H1 (cell line): ENCODE data around the gene OR4E1.

Source experiments
- CHD2 ChIP-seq: IDR thresholded peaks from 2 replicates; pipeline ENCODE4 v1.6.1; 2012; ENCODE audit warnings: low read length, improper control_type of control experiment
- CTCF ChIP-seq, 3 experiments: IDR thresholded peaks; 1 replicate in 2 of 3; 2 replicates in 1 of 3; pipeline versions ENCODE4 v1.5.1 to v1.6.1; 2011; ENCODE audit warnings: low read length in 3 of 3, mild to moderate bottlenecking in 3 of 3, inconsistent platforms in 2 of 3, low read depth in 1 of 3, moderate library complexity in 1 of 3; ENCODE audit not compliant: insufficient read depth in 1 of 3; ENCODE audit errors: control extremely low read depth in 1 of 3
- EP300 ChIP-seq, 2 experiments: IDR thresholded peaks; 1 replicate in 1 of 2; 2 replicates in 1 of 2; pipeline ENCODE4 v1.6.1; 2011 to 2012; ENCODE audit warnings: low read depth in 2 of 2, low read length in 2 of 2, mild to moderate bottlenecking in 2 of 2, borderline replicate concordance in 1 of 2, inconsistent platforms in 1 of 2, moderate library complexity in 1 of 2
- EZH2 ChIP-seq: fragments of 200-600 bp; sonication (generic); IDR thresholded peaks from 2 replicates; pipeline ENCODE4 v1.7.1; 2012; ENCODE audit warnings: low read depth, mild to moderate bottlenecking, moderate library complexity, low read length, inconsistent platforms; ENCODE audit not compliant: severe bottlenecking
- GTF2F1 ChIP-seq: IDR thresholded peaks from 2 replicates; pipeline ENCODE4 v1.6.1; 2012; ENCODE audit warnings: low read depth, low read length, improper control_type of control experiment, borderline replicate concordance
- MAX ChIP-seq: IDR thresholded peaks from 2 replicates; pipeline ENCODE4 v1.6.1; 2012; ENCODE audit warnings: inconsistent platforms
- POLR2A ChIP-seq, 2 experiments: IDR thresholded peaks; 1 replicate in 1 of 2; 2 replicates in 1 of 2; pipeline ENCODE4 v1.6.1; 2011; ENCODE audit warnings: low read depth in 2 of 2, low read length in 2 of 2, mild to moderate bottlenecking in 2 of 2; ENCODE audit errors: control extremely low read depth in 1 of 2
- POLR2AphosphoS5 ChIP-seq: IDR thresholded peaks from 2 replicates; pipeline ENCODE4 v1.6.1; 2011; ENCODE audit warnings: low read depth, low read length
- RFX5 ChIP-seq: IDR thresholded peaks from 2 replicates; pipeline ENCODE4 v1.6.1; 2011; ENCODE audit warnings: low read depth, low read length, improper control_type of control experiment, borderline replicate concordance

GRCh38 chr14:21699551-21699950 is 25.9 kb upstream of the OR4E1 start:
- no peak for TF ChIP-seq POLR2A (IDR thresholded peaks at IDR 0.05; ENCODE audit: control extremely low read depth in 1 of 2, low read depth in 2 of 2, low read length in 2 of 2)
- no peak for TF ChIP-seq MAX
- no peak for TF ChIP-seq EP300 (IDR thresholded peaks at IDR 0.05; ENCODE audit: borderline replicate concordance in 1 of 2, low read depth in 2 of 2, low read length in 2 of 2)
- no peak for TF ChIP-seq POLR2AphosphoS5
- TF ChIP-seq EZH2, result no peak
- no peak for TF ChIP-seq CTCF (IDR thresholded peaks at IDR 0.05; ENCODE audit: control extremely low read depth in 1 of 3, insufficient read depth in 1 of 3, low read depth in 1 of 3, low read length in 3 of 3)
- no peak for TF ChIP-seq RFX5
- TF ChIP-seq CHD2, result no peak
- TF ChIP-seq GTF2F1, result no peak
